ENCODE results near the gene SDHAF2. TPM values are rescaled to one million over a fixed set of nuclear protein-coding genes. Genes with fewer than 3 reads are reported as not detected.
"Not testable (repeated sequence)": the region's sequence is repeated elsewhere in the genome, so short reads cannot be mapped to it uniquely, and the experiment has no call there.

Gene SDHAF2
- 60.6 TPM for total RNA-seq

DNA sequence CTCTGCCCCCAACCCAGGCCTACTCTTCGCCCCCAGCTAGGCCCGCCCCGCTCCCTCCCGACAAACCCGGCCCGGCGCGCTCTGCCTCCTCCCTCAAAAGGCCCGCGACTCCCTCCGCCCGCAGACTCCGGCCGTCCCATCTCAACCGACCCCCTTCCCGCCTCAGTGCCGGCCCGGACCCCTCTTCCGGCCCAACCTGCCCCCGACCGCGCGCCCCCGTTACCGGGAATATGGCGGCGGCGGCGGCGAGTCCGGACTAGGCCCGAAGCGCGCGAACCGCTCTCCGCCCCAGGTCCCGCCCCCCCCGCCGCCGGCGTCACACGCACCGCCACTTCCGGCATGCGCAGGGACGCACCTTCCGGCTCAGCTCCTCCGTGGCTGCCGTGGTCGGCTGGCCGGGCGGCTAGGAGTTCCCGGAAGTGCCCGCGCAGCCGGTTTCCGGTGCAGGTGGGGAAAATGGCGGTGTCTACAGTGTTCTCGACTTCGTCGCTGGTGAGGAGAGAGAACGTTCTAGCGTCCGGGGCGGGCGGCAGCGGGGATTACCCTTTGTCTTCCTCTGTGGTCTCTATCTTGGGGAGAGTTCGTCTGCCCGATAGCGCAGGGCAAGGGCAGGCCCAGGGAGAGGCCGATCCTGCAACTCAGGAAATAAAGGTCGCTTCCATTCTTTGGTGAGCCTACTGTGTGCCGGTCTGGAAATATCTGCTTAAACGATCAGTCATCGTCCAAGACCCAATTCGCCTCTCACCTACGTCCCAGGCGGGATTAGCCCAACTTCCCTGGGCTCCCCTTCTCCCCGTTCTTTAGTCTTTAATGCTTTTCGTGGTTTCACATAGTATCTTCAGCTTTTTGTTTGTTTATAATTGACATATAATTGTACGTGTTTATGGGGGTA is at the start of gene SDHAF2, which contains the start of gene CPSF7:
SDHAF2 (plus strand) TSS at position 434 of the 892 bp plus-strand sequence; CDS start at position 457, 23 bp downstream.
CPSF7 (minus strand) TSS at position 285 of the 892 bp plus-strand sequence. CDS start 740 bp downstream, outside the sequence.
- DNase-seq (ENCODE audit: low read depth in 2 of 3, low spot score in 2 of 3) = peak; percentile 93 to 97 (median 97)

DNA sequence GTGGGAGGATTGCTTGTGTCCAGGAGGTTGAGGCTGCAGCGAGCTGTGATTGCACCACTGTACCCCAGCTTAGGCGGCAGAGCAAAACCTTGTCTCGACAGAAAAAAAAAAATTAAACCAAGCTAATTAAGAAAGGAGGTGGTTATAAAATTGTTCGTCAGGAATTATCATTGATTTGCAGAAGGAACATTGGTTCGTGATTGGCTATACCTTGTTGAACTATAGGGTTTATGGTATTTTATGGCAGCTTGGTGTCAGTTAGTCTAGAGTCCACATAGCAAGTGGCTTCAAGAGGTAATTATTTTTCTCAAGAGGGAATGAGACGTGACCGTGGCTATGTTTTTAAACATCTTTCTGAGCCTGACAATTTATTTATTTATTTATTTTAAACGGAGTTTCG is 49.0 kb upstream of the SDHAF2 start:
- no peak for DNase-seq (ENCODE audit: low read depth in 2 of 3, low spot score in 2 of 3)

DNA sequence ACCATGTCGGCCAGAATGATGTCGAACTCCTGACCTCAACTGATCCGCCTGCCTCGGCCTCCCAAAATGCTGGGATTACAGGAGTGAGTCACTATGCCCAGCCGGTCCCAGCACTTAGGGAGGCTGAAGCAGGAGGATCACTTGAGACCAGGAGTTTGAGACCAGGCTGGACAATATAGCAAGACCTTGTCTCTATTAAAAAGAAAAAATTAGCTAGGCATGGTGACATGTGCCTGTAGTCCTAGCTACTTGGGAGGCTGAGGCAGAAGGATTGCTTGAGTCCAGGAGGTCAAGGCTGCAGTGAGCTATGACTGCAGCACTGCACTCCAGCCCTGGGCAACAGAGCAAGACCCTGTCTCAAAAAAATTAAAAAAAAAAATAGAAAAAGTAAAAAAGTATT is 46.1 kb upstream of the SDHAF2 start:
- not testable (repeated sequence) for DNase-seq (ENCODE audit: low read depth in 2 of 3, low spot score in 2 of 3)

DNA sequence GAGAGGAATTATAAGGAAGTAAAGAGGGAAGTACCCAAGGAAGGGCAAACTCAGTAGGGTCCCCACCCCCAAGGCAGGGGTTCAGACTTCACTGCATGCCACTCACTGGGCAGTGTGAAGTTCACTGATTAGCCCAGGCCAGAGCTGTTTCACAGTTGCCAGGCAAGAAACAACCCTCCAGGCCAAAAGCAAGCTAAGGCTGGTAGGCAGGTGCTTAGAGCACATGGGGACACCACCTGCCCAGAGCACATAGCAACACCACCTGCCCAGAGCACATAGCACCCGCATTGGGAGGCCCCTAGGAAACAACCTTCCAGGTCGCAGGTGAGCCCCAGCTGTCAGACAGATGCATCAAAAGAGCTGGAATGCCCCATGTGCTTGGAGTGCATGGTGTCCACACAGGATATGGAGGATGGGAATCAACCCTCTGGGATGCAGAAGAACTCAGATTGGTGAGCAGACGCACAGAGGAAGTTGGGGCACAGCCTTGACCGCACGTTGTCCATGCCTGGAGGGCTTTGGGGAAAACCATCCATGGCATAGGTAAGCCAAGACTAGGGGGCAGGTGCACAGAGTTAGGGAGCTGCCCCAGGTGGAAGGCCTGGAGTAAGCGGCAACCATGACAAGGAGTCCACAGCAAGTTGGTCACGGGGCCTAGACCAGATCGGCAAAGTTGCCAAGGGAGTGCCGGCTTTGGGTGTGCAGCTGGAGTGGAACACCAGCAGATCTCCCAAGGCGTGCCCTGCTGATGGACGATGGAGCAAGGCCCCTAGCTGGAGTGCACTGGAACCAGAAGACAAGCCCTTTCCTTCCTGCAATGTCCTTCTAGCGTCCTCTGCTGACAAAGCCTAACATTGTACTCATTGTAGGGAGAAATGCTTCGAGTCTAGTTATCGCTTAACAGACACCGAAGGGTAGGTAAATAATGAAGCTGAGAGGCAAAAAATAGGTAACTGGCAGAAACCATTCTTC is 45.4 kb upstream of the SDHAF2 start:
- no peak for DNase-seq (ENCODE audit: low read depth in 2 of 3, low spot score in 2 of 3)

DNA sequence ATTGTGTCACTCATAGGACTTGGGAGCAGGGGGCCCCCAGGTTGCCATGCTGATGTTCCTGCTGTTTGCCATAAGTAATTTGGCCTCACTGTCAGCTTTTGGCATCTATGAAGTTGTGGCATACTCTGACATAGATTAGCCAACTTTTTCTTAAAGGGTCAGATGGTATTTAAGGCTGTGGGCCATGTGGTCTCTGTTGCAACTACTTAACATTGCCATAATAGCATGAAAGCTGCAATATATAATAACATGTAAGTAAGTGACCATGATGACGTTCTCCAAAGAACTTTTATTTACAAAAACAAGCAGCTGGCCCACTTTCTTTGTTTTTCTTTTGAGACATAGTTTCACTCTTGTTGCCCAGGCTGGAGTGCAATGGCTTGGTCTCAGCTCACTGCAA is 39.8 kb upstream of the SDHAF2 start:
- no peak for DNase-seq (ENCODE audit: low read depth in 2 of 3, low spot score in 2 of 3)

DNA sequence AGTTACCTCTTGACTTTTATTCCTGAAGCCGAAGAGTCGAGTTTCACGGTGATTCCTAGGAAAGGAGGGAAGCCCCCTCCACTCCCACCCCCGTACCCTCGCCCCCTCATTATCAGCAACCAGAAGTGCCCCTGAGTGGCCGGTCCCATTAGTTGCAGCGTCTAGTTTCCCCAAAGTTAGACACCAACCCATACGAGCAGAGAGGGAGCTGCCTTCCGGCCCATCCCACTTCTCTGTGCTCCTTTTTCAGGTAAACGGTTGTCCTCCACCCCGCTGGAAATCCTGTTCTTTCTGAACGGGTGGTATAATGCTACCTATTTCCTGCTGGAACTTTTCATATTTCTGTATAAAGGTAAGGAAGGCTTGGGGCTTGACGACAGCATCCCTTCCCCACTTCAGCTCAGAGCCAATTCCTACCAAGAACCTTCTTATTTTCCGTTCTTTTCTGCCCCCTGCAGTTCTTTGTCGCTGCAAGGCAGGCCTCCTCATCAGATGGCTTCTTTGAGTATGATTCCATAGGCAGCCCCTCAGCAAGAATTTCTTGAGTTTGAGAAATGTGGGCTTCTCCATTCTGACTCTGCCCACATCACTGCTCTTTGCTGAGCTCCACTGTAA is 36.8 kb upstream of the SDHAF2 start:
- DNase-seq (ENCODE audit: low read depth in 2 of 3, low spot score in 2 of 3) = peak in 2 of 3 donors; percentile 49 to 61

DNA sequence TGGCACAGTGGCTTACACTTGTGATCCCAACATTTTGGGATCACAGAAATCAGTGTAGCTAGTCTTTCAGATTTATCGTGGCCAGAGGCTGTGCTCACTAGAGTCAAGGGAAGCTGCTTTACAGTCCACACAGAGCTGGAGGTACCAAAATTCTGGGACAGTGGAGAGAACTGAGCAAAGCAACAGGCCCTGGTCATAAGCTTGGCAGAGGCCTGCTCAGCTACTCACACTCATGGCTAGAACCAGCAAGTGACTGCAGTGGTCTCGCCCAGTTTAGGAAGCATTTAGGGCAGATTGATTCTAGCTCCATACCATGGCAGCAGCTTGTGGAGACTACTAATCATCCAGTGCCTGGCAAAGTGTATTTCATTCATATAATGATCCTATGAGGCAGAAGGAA is 28.8 kb upstream of the SDHAF2 start:
- DNase-seq (ENCODE audit: low read depth in 2 of 3, low spot score in 2 of 3) = no peak

DNA sequence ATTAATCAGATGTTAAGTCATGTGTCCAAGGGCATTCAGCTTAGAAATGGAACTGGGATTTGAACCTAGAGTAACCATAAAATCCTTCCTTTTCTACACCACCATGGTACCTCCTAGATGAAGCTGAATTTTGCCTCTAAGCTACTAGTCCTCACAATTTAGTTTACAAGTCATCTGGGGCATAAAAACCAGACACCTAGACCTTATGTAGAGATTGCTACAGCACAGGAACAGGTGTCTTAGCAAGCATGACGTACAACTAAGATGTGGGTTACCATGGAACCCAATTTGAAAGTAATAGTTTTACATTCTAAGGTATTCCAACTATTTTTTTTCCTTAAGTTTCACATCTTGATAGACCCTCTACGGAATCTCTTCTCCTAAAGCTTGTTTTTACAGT is 28.4 kb upstream of the SDHAF2 start:
- DNase-seq (ENCODE audit: low read depth in 2 of 3, low spot score in 2 of 3) = no peak

DNA sequence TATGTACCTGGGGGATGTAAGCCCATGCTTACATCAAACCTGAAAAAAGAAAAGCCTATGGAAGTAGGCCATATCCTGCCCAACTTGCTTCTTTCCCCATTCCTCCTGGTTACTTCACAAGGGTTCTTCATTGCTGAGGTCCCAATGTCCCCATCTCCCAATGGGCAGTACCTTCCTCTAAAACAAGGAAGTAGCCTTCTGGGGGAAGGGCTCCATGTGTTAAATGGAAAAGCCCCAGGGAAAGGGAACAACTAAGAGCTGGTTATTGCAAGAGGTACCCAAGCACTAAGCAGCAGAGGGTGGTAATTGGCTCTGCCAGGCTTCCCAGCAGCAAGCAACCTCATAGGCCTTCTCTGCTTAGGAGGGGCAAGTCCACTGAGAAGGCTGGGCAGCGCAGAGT is 26.3 kb upstream of the SDHAF2 start:
- DNase-seq (ENCODE audit: low read depth in 2 of 3, low spot score in 2 of 3) = no peak

DNA sequence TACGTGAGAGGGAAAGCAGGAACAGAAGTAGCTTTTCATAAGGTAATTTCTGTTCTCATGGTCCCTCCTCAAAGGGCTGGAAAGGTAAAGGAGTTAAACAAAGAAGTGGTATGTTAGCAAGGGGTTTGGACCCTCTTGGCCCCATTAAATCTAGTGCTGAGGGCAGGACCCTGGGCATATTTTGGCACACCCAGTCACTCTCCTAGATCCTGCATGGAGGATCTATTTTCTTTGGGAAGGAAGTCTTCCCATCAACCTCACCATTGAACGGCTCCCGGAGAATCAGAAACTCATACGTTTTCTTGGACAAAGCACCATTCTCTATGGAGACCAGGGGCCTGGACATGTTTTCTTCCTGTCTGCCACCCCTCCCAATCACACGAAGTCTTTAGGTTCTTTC is 25.8 kb upstream of the SDHAF2 start:
- no peak for DNase-seq (ENCODE audit: low read depth in 2 of 3, low spot score in 2 of 3)

DNA sequence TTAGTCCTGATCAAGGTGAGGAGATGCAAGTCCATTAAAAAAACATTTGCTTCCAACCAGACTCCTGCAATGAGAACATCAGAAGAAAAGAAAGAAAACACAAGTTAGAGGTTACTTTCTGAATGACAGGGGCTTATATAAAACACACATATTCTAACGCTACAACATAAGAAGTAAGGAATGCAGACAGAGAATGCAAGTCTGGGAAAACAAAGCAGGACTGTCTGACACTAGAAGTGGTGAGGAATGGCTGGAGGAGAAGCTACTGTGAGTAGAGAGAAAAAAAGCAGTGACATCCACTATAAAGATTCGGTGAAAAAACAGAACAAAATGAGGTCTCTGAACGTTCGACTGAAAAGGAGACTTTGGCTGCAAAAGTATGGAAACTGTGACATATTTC is 25.3 kb upstream of the SDHAF2 start:
- DNase-seq (ENCODE audit: low read depth in 2 of 3, low spot score in 2 of 3) = no peak

DNA sequence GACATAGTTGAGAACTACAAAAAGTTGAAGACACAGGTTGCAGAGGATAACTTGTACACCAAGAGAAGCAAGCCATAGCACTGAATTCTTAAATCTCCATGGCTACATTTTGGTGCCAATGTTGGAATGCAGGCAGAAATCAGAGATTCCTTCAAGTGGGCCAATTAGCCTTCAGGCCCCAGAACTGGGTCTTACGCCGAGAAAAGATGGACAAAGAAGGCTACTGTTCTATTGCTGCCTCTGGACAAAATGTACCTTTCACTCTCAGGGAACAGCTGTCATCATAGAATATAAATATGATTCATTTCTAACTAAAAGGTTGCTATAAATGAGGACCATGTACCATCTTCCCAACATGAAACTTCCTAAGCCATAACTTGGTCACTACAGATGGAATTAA is 23.9 kb upstream of the SDHAF2 start:
- DNase-seq (ENCODE audit: low read depth in 2 of 3, low spot score in 2 of 3) = no peak

DNA sequence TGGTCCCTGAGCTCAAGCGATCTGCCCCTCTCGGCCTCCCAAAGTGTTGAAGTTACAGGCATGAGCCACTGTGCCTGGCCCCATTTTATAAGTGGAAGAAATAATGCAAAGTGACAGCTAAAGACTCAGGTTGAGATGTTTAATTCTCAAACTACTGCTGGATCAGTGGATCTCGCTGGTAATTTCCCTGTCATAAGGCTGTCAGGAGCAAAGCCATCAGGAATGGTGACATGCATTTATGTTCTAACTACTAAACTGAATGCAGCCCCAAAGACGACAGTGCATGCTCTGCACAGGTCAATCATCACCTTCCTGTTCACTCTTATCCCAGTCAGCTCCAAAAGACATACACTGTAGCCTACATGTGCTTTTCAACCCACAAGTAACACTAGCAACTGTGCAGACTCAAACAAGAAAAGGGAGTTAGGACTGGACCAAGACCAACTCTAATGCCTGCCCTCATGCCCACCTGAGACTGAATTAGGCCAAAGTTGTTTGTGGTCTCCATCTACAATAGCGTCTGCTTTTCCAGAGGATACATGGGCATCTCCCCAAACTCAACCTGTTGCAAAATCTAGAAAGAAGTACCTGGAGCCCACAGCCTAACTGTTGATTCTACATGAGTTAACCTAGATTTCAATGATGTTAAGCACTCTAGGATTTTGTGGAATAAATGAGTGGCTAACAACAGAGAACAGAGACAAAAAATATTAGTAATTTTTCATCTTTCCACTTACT is 22.8 kb upstream of the SDHAF2 start:
- no peak for DNase-seq (ENCODE audit: low read depth in 2 of 3, low spot score in 2 of 3)

DNA sequence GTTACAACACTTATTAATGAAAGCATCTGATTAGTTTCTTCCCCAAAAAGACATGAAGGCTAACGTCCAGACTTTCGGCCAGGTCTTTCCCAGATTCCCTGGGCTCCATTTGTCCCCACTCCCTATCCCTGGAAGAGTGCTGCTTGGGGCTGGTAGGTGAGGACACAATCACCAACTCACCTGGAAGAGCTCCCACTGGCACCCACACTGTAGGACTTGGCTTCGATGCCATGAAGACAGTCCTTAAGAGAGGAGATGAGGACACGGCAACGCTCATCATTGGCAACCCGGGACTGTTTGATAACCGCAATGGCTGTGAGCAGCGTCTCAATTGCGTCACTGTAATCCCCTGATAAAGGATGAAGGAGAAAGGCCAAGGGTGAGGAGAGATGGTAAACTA is 18.3 kb upstream of the SDHAF2 start:
- DNase-seq (ENCODE audit: low read depth in 2 of 3, low spot score in 2 of 3) = no peak

DNA sequence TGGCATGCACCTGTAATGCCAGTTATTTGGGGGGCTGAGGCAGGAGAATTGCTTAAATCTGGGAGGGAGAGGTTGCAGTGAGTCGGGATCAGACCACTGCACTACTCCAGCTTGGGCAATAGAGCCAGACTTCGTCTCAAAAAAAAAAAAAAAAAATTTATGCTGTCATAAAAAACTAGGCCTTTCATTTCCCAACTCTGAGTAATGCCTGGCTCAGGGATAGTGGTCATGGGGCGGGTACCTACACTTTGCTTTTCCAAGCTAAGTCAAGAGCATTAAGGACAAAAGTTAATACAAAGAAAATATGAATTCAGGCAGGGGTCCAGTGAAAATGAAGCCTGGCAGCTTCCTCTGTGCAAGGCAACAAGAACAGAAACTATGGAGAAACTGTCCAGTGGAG is 16.4 kb upstream of the SDHAF2 start:
- no peak for DNase-seq (ENCODE audit: low read depth in 2 of 3, low spot score in 2 of 3)

DNA sequence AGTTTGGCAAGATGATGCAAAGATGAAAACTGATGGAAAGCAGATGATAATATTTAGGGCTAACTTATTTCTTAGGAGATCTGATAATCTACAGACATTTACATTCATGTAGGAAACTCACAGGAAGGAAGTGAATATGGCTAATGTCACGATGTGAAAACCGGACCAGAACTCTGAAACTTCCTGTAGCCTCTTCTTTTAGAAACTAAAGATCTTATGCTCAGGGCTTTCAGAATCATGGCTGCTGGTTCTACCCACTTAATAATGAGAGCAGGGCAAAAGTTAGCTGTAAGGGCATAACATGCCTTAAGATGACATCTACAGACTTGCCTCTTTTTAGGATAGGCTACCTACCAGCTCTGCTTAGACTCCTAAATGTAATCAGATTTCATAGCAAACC is 15.4 kb upstream of the SDHAF2 start:
- no peak for DNase-seq (ENCODE audit: low read depth in 2 of 3, low spot score in 2 of 3)

DNA sequence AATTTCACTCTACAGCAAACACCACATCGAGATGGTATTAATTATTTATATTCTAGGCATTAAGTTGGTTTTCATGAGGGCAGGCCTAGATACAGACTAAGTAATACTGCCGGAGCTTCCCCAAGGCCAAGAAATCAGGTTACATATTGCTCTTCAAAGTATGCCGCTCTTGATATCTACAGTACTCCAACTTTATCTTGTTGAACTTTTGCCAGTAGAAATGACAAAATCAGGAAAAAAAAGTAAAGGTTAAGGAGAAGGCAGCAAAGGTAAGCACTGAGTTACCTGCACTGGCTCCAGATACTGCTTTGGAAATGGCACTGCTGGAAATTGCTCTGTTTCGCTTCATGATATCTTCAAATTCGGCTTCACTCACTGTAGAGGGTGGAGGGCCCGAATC is 14.5 kb upstream of the SDHAF2 start:
- DNase-seq (ENCODE audit: low read depth in 2 of 3, low spot score in 2 of 3) = no peak

DNA sequence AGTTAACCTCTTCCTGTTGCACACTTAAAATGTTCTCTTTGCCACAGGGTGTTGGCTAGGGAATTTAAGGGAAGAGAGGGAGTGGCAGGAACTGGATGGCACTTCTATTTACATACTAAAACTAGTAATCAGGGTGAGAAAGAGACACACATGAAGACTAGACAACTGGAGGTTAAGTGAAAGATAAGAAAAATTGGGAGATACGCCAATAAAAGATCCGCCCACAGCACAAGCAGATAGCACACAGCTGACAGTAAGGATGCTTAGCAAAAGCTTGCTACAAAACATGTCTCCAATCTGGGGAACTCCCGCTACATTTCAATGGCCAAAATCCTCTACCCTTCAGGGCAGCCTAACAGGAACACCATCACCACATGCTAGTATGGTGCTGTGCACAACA is 13.0 kb upstream of the SDHAF2 start:
- DNase-seq (ENCODE audit: low read depth in 2 of 3, low spot score in 2 of 3) = no peak

DNA sequence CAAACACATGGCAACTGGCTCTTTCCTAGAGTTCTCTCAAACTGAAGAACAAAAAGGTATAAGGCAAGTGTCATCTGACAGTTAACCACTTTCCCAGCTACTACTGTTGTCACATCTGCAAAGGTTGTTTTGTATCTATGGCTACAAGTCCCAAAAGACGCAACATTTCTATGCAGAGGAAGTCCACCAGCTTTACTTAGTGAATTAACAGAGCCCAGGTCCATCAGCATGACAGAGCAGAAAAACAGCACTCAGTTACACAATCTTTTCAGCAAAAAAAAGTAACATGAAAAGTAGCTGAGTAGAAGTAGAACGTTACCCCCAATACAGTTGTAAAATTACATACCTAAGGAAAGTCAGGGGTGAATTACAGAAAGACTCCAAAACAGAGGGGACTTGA is 12.3 kb upstream of the SDHAF2 start:
- DNase-seq (ENCODE audit: low read depth in 2 of 3, low spot score in 2 of 3) = peak in 2 of 3 donors; percentile 63 to 91

DNA sequence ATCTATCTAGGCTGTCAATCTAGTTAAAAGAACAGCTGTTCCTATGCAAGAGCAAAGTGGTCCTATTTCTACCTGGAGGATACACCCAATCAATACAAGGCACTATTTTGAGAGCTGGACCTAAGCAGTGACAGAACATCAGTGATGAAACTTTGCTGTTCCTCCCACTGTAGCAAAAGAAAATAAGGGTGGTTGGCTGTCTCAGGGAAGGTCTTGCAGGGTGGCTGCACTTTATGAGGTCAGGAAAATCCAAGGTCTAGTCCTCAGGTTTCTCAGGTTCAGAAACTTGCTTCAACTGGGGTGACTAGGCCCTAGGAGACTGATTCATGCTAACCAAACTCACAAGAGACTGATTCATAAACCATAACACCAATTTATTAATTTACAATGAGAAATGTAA is 11.8 kb upstream of the SDHAF2 start:
- DNase-seq (ENCODE audit: low read depth in 2 of 3, low spot score in 2 of 3) = no peak

Measured in hematopoietic multipotent progenitor cell (in vitro differentiated cells).